Activated T-cell treated with anti-CD3 and anti-CD28 coated beads, Interleukin-2, amount 50 U/mL, for 4 hours (primary cell): Measurements from ENCODE around the gene NRXN3. TPM values are rescaled to one million over a fixed set of nuclear protein-coding genes. Genes with fewer than 3 reads are reported as not detected.

ENCODE experiments used
- ATAC-seq, 2 donors: fragments of 200-7000 bp; cut with Tn5 transposase; one replicate each; pipeline ENCODE4 v1.10.0; 2021
- DNase-seq: peaks from one replicate; pipeline ENCODE4 v3.0.0-alpha.2; 2020
- H3K27me3 Mint-ChIP-seq: one replicate; pipeline ENCODE4 v1.8.0; 2021; ENCODE audit warnings: low read depth, mixed read lengths
- H3K36me3 Mint-ChIP-seq: one replicate; pipeline ENCODE4 v1.8.0; 2022; ENCODE audit warnings: mixed read lengths; ENCODE audit not compliant: insufficient read depth
- H3K4me1 Mint-ChIP-seq: one replicate; pipeline ENCODE4 v1.8.0; 2021; ENCODE audit warnings: low read depth, mixed read lengths
- H3K4me3 Mint-ChIP-seq: one replicate; pipeline ENCODE4 v1.8.0; 2021; ENCODE audit warnings: mild to moderate bottlenecking, moderate library complexity, mixed read lengths
- H3K9me3 Mint-ChIP-seq: one replicate; pipeline ENCODE4 v1.8.0; 2021; ENCODE audit warnings: mixed read lengths
- total RNA-seq, 3 donors: library from RNA; stranded (reverse); gene quantifications; one replicate each; pipeline ENCODE4 v1.2.1, GENCODE V29; 2021

Gene NRXN3
- total RNA-seq, 3 donors from 2014 or later: not detected

DNA sequence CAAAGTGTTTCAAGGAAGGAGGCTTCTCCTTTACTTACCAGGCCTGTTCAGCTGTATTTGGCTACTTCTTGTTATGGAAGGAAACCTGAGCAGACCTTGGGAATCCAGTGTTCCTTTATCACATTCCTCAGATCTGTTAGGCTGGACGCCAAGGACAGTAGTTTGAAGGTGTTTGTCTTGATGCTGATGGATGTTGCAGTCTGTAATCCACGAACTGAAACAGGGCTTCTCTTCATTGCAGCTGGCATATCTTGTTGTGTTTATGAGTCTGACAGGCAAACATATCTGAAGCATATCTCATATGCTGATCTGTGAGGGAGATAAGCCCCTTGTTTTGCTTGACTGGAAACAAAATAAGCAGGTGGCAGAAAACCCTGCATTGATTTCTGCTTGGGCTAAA lies 904.3 kb downstream of the NRXN3 start:
- Mint-ChIP-seq H3K4me3 (no peak overlapping the region), H3K4me1 (no peaks in the 10 kb centered on the region), H3K27me3 (no peaks in the 10 kb centered on the region)

DNA sequence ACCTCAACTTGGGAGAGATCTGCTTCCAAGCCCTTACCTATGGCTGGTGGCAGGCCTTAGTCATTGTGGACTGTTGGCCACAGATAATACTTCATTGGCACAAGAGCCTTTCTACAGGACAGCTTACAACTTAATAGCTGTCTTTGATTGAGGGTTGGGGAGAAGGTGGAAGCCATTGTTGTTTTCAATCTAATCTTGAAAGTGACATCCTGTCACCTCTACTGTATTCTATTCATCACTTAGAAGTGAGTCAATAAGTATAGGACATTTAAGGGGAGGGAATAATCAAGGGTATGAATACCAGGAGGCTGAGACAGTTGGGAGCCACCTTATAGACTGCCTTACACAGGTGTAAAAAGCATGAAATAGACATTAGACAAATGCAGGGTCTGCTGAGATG lies 906.3 kb downstream of the NRXN3 start:
- no peaks in the 10 kb centered on the region for H3K27me3 Mint-ChIP-seq
- peaks cover 5% of the 10 kb centered on the region for H3K9me3 Mint-ChIP-seq
- DNase-seq (no peak), ATAC-seq (no peak)
- no peak overlapping the region for H3K4me3 Mint-ChIP-seq
- no peaks in the 10 kb centered on the region for H3K36me3 Mint-ChIP-seq
- H3K4me1 Mint-ChIP-seq: no peaks in the 10 kb centered on the region

More for the DNA sequence above, 904.3 kb downstream of the NRXN3 start:
- Mint-ChIP-seq H3K9me3 (peaks cover 5% of the 10 kb centered on the region), H3K36me3 (no peaks in the 10 kb centered on the region)
- DNase-seq (no peak), ATAC-seq (no peak)

DNA sequence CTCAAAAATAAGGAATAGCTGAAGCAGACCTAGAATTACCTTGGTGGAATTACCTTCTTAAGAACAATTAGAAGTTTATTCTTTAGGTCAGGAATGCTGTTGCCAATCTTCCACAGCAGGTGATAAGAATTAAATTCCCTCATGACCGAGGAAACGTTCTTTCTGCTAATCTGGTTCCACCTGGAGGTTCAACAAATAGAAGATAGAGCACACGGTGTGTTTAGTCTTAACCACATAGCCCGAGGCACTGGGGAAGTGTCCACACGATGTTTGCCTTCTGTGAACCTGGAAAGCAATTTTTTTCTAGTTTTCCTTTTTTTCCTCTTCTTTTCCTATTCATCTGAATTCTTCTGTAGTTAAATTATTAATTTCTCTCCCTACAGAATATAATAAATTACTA lies 906.9 kb downstream of the NRXN3 start:
- no peak for ATAC-seq
- no peaks in the 10 kb centered on the region for H3K4me1 Mint-ChIP-seq
- peaks cover 5% of the 10 kb centered on the region for H3K9me3 Mint-ChIP-seq
- H3K36me3 Mint-ChIP-seq: no peaks in the 10 kb centered on the region
- no peak for DNase-seq
- no peaks in the 10 kb centered on the region for H3K27me3 Mint-ChIP-seq
- no peak overlapping the region for H3K4me3 Mint-ChIP-seq

DNA sequence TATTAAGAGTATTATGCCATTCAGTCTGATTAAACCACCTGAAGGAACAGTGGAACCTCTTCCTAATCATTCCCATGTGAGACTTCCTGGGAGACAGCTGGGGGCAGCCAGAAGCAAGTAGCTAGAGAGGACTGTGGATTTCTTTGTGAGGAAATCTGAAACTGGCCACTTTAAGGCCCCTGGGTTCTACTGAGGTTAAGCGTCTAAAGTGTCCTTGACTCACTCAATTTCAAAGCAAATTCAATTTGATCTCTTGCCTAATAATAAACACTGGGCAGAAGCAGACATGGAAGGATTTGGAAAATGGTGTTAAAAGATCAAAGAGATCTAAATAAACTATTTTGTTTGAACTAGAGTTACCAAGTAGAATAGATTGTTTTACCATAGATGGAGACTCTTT lies 909.9 kb downstream of the NRXN3 start:
- Mint-ChIP-seq H3K4me3 (no peak overlapping the region), H3K27me3 (no peaks in the 10 kb centered on the region), H3K9me3 (peaks cover 5% of the 10 kb centered on the region), H3K36me3 (no peaks in the 10 kb centered on the region), H3K4me1 (no peaks in the 10 kb centered on the region)
- ATAC-seq (no peak), DNase-seq (no peak)

DNA sequence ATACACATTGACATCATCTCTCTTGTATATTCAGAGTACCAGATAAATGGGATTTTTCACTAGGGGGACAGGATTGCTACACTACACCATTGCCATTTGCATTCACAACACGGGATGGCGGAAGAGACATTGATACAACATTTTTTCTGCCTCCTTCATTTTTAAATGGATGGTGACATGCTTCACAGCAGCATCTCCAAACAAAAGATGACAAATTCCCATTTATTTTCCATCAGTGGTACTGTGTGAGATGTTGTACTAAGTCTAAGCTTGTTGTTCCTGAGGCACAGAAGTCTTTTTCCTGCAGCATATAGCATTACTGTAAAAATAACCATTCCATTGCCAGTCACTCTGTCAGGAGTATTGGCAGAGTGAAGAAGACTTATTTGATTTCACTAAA lies 912.7 kb downstream of the NRXN3 start:
- H3K4me3 Mint-ChIP-seq: no peak overlapping the region
- H3K4me1 Mint-ChIP-seq: no peaks in the 10 kb centered on the region
- no peaks in the 10 kb centered on the region for H3K36me3 Mint-ChIP-seq
- no peaks in the 10 kb centered on the region for H3K27me3 Mint-ChIP-seq
- no peak for ATAC-seq
- H3K9me3 Mint-ChIP-seq: peaks cover 5% of the 10 kb centered on the region
- no peak for DNase-seq

DNA sequence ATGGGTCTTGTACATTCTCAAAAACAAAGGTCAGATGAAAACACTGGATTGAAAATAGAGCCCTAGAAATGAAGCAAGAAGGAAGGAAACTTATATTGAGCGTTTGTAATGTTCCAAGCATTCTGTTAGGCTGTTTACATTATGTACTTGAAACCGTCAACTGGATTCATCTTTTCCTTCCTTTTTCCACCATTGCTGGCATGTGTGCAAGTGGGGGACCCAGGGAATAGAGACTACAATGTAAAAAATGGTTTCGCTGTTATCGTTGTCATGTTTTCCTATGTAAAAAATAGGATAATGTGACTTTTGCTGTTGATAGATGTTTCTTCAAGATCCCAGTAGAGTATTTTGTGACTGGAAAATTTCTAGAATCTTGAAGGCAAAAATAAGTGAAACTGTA lies 913.2 kb downstream of the NRXN3 start:
- no peak for ATAC-seq
- no peak for DNase-seq
- no peak overlapping the region for H3K4me3 Mint-ChIP-seq
- H3K9me3 Mint-ChIP-seq: peaks cover 5% of the 10 kb centered on the region
- H3K4me1 Mint-ChIP-seq: no peaks in the 10 kb centered on the region
- no peaks in the 10 kb centered on the region for H3K36me3 Mint-ChIP-seq
- H3K27me3 Mint-ChIP-seq: no peaks in the 10 kb centered on the region

DNA sequence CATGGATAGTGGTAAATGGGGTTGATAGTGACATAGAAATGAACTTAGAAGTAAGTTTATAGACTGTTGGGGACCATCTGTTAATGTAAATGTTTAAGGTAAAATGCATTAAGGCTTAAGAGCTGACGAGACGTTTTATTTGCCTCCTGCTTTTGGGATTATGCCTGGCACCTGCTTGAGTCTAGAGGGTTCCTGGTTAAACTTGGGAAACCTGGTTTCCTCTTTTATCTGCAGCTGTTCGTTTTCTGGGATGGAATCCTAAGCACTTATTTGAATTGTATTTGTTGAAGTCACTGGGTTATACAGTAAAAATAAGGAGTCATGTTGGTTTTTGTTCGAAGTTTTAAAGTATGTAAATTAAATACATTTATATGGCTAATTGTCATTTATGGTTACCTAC lies 914.7 kb downstream of the NRXN3 start:
- H3K9me3 Mint-ChIP-seq: peaks cover 5% of the 10 kb centered on the region
- H3K4me1 Mint-ChIP-seq: no peaks in the 10 kb centered on the region
- DNase-seq: no peak
- no peaks in the 10 kb centered on the region for H3K36me3 Mint-ChIP-seq
- H3K4me3 Mint-ChIP-seq: no peak overlapping the region
- no peak for ATAC-seq
- no peaks in the 10 kb centered on the region for H3K27me3 Mint-ChIP-seq

DNA sequence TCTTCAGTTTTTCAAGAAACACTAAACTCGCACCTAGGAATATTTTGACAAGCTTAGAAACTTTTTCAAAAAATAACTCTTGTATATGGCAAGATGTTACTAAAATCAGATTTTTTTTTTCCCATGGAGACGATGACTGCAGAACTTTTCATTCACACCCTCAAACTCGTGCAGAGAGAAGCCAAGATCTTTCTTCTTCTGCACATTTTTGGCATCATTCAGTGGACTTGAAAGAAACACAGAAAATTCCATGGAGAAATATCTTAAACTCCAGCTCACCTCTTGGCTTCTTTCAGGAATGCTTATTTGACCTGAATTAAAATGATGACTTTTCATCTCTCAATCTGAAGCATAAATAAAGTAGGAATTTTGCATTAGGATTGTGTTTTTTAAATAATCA lies 919.4 kb downstream of the NRXN3 start:
- no peak for DNase-seq
- no peak overlapping the region for H3K4me3 Mint-ChIP-seq
- no peaks in the 10 kb centered on the region for H3K4me1 Mint-ChIP-seq
- H3K36me3 Mint-ChIP-seq: no peaks in the 10 kb centered on the region
- no peaks in the 10 kb centered on the region for H3K27me3 Mint-ChIP-seq
- ATAC-seq: no peak
- no peaks in the 10 kb centered on the region for H3K9me3 Mint-ChIP-seq

DNA sequence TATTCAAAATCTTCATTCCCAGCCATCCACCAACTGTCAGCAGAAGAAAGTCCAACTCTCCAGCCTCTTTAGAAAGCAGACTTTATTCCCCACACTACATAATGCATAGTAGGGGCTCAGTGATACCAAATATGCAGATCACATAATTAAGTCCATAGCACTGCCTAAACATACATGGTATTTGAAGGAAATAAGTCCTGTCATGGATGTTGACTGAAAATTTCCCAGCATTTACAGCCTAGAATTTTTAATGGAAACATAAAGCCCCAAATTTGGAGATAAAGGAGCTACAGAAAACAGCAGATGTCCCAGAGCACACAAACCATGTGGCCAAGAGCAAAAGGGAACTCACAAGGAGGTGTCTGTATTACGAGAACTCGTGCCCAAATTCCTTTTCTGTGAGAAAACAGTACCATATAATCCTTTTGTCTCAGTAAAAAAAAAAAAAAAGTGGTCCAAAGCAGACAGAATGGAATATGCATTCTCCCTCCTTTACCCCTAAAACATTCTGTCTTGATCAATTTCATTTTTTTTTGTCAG lies 920.5 kb downstream of the NRXN3 start:
- ATAC-seq: no peak
- H3K9me3 Mint-ChIP-seq: no peaks in the 10 kb centered on the region
- no peaks in the 10 kb centered on the region for H3K4me1 Mint-ChIP-seq
- no peak for DNase-seq
- no peaks in the 10 kb centered on the region for H3K27me3 Mint-ChIP-seq
- no peak overlapping the region for H3K4me3 Mint-ChIP-seq
- H3K36me3 Mint-ChIP-seq: no peaks in the 10 kb centered on the region

DNA sequence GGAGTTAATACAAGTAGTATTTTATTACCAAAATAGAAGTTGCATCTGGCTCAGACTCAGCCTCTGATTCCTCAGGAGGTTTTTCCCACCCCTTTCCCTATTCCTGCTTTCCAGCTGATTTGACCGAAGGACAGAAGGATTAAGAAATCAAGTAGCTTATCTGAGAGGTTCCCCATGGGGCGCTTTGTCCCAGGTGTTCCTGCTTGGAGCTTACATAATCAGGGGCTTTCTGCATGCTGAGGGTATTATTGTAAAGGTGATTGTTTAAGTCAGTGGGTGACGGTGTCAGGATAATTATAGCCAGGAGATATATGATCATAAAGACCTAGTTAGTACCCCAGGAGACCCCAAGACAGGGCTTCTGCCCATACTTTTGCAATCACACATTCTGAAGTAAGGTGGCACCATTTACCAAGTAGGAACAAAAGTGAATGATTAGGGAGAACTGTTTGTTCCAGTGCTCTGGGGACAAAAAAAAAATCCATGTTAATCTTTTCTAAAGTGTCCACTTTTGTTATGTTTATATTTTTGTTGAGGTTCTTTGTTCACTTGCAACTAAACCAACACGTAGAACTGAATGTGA lies 921.3 kb downstream of the NRXN3 start:
- ATAC-seq: no peak
- Mint-ChIP-seq H3K36me3 (no peaks in the 10 kb centered on the region), H3K4me3 (no peak overlapping the region), H3K4me1 (no peaks in the 10 kb centered on the region), H3K9me3 (peaks cover 1% of the 10 kb centered on the region), H3K27me3 (no peaks in the 10 kb centered on the region)
- no peak for DNase-seq

DNA sequence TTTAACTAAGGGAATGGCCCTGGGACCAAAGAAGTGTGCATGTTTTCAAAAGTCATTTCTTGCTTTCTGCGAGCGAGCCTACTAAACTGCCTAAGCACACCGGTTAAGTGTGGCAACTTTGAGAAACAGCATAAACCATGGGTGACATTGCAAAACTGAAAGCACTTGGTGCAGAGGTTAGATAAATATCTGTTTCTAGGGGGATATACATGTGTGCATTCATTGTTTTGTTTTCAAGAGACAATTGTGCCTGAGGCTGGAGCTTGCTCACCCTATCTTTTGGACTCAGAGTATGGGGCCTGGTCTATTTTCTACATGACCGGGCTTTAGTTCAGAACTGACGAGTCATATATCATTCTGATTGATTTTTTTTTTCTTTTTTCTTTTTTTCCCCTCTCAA lies 923.4 kb downstream of the NRXN3 start:
- no peaks in the 10 kb centered on the region for H3K4me1 Mint-ChIP-seq
- ATAC-seq (no peak), DNase-seq (no peak)
- no peaks in the 10 kb centered on the region for H3K36me3 Mint-ChIP-seq
- no peaks in the 10 kb centered on the region for H3K27me3 Mint-ChIP-seq
- no peak overlapping the region for H3K4me3 Mint-ChIP-seq
- peaks cover 5% of the 10 kb centered on the region for H3K9me3 Mint-ChIP-seq

DNA sequence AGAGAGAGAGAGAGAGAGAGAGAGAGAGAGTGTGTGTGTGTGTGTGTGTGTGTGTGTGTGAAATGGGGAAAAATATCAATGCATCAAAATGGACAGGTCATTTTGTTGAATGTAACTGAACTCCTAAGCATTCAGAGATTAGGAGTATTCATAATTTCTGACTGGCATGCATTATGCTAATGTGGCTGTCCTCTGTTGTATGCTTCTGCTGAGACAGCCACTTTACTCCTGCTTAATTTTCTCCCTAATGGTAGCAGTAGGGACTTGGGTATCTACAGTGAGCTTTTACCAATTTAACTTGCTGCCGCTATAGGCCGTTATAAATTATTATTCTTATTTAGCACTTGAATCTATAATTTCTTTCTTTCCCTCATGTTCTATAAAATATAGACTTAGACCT lies 924.8 kb downstream of the NRXN3 start:
- no peaks in the 10 kb centered on the region for H3K36me3 Mint-ChIP-seq
- ATAC-seq (no peak), DNase-seq (no peak)
- H3K9me3 Mint-ChIP-seq: peaks cover 5% of the 10 kb centered on the region
- H3K4me1 Mint-ChIP-seq: no peaks in the 10 kb centered on the region
- no peak overlapping the region for H3K4me3 Mint-ChIP-seq
- no peaks in the 10 kb centered on the region for H3K27me3 Mint-ChIP-seq

DNA sequence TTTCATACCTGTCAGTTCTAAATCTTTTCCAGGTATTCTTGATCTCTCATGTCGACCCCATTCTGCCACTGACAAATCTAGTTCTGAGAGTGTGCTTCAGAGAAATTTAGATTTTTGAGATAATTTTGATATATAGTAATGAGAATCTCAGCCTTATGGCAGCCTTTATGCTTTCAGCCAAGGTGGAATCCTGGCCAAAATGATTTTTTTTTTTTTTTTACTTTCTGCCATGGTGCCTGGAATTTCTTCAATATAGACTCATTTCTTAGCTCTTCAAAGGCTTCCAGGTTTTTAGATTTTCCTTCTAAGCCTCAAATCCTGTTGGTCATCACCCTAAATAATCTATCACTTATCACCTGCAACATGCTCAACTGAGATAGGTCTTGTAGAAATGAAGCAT lies 926.6 kb downstream of the NRXN3 start:
- H3K4me3 Mint-ChIP-seq: no peak overlapping the region
- DNase-seq: no peak
- no peaks in the 10 kb centered on the region for H3K27me3 Mint-ChIP-seq
- no peak for ATAC-seq
- no peaks in the 10 kb centered on the region for H3K4me1 Mint-ChIP-seq
- no peaks in the 10 kb centered on the region for H3K36me3 Mint-ChIP-seq
- peaks cover 5% of the 10 kb centered on the region for H3K9me3 Mint-ChIP-seq

DNA sequence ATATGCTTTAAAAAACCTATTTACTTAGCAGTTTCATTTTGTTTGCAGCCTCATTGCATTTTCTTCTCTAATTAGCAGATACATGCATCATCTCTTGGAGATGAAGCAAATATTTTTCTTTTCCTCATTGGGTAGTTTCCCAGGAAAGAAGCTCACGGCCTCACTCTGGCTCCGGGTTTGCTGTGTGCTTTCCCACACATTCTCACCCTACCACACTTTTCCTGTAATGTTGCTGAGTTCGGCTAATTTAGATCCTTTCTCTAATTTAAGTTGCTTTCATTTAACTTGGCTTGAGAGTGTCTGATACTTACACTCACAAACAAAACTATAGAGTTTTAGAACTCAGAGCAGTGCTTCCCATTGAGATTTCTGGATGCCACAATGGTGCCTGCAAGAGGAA lies 928.2 kb downstream of the NRXN3 start:
- H3K4me1 Mint-ChIP-seq: no peaks in the 10 kb centered on the region
- no peaks in the 10 kb centered on the region for H3K36me3 Mint-ChIP-seq
- H3K9me3 Mint-ChIP-seq: peaks cover 5% of the 10 kb centered on the region
- DNase-seq: no peak
- H3K4me3 Mint-ChIP-seq: no peak overlapping the region
- no peaks in the 10 kb centered on the region for H3K27me3 Mint-ChIP-seq
- ATAC-seq: no peak

DNA sequence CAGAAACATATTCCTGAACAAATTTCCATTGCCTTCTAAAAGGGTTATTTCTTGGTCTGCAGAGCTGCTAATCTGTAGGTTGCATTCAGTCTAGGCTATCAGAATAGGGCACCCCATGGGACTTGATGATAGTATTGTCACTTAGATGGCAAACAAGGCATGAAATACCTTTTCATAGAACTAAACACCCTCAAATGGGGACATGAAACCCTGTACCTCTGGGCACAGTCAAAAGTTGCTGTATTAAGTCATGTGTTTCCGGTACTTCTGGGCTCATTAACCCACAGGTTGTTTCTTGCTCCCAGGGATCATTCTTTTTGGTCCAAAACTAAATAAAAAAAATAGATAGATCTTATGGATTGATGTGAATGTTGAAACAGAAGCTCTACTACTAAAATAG lies 930.4 kb downstream of the NRXN3 start:
- ATAC-seq (no peak), DNase-seq (no peak)

DNA sequence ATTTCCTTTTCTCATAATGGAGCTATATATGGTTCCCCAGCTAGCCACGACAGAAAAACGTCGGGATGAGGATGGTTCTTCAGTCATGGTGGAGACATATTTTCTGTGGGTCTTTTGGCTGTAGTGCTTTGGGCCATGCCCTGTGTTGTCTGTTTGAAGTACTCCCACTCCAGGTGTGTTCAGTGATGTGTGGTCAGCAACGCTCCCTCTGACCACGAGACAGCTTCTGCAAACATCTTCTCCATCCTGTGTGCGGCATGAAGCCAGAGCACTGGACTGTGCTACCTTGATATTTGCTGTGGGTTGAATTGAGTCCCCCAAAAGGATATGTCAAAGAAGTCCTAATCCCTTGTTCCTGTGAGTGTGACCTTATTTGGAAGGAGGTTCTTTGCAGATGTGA lies 931.2 kb downstream of the NRXN3 start:
- H3K4me3 Mint-ChIP-seq: no peak overlapping the region
- no peaks in the 10 kb centered on the region for H3K4me1 Mint-ChIP-seq
- no peak for ATAC-seq

More for the DNA sequence above, 930.4 kb downstream of the NRXN3 start:
- Mint-ChIP-seq H3K27me3 (no peaks in the 10 kb centered on the region), H3K9me3 (peaks cover 5% of the 10 kb centered on the region), H3K4me1 (no peaks in the 10 kb centered on the region), H3K4me3 (no peak overlapping the region), H3K36me3 (no peaks in the 10 kb centered on the region)

More for the DNA sequence above, 931.2 kb downstream of the NRXN3 start:
- peaks cover 9% of the 10 kb centered on the region for H3K9me3 Mint-ChIP-seq
- DNase-seq: no peak
- H3K36me3 Mint-ChIP-seq: no peaks in the 10 kb centered on the region
- H3K27me3 Mint-ChIP-seq: no peaks in the 10 kb centered on the region
